ENCODE results near the gene CTR9.
"Not testable (repeated sequence)": the region's sequence is repeated elsewhere in the genome, so short reads cannot be mapped to it uniquely, and the experiment has no call there.

Gene CTR9

GRCh38 chr11:10807493-10808234, 56.6 kb downstream of the CTR9 start:
- no peak for DNase-seq (ENCODE audit: low read depth, low spot score)
- H3K4me3 ChIP-seq (ENCODE audit: low read length): peak overlapping the region; percentile 67

- H3K4me3 ChIP-seq (ENCODE audit: low read length): peak overlapping the region; percentile 67
- DNase-seq (ENCODE audit: low read depth, low spot score): no peak
These were observed 57.1 kb downstream of the CTR9 start for GRCh38 chr11:10808235-10808552.

GRCh38 chr11:10808553-10809372, 57.7 kb downstream of the CTR9 start, which contains the start of gene EIF4G2:
Gene EIF4G2, minus strand, starts transcription at chr11:10808926.
- peak within 1 kb of the TSS; percentile 67 for H3K4me3 ChIP-seq (ENCODE audit: low read length)

GRCh38 chr11:10809373-10810160, 58.5 kb downstream of the CTR9 start:
- DNase-seq (ENCODE audit: low read depth, low spot score): no peak
- H3K4me3 ChIP-seq (ENCODE audit: low read length): peak overlapping the region; percentile 67

More at GRCh38 chr11:10808553-10809372, 57.7 kb downstream of the CTR9 start, which contains the start of gene EIF4G2:
- DNase-seq (ENCODE audit: low read depth, low spot score): peak; percentile 98

GRCh38 chr11:10813945-10814344, 62.9 kb downstream of the CTR9 start:
- no peak for DNase-seq (ENCODE audit: low read depth, low spot score)
- H3K4me3 ChIP-seq (ENCODE audit: low read length): no peak overlapping the region

- no peak for DNase-seq (ENCODE audit: low read depth, low spot score)
- H3K4me3 ChIP-seq (ENCODE audit: low read length): no peak overlapping the region
These were observed 67.5 kb downstream of the CTR9 start for GRCh38 chr11:10818594-10818993.

- not testable (repeated sequence) for H3K4me3 ChIP-seq (ENCODE audit: low read length); DNase-seq (ENCODE audit: low read depth, low spot score)
These were observed 71.4 kb downstream of the CTR9 start for GRCh38 chr11:10822491-10822890.

GRCh38 chr11:10823152-10823579, 72.1 kb downstream of the CTR9 start:
- no peak overlapping the region for H3K4me3 ChIP-seq (ENCODE audit: low read length)
- no peak for DNase-seq (ENCODE audit: low read depth, low spot score)

GRCh38 chr11:10824888-10825287, 73.8 kb downstream of the CTR9 start:
- no peak overlapping the region for H3K4me3 ChIP-seq (ENCODE audit: low read length)
- DNase-seq (ENCODE audit: low read depth, low spot score): no peak

GRCh38 chr11:10828402-10828801, 77.4 kb downstream of the CTR9 start:
- no peak for DNase-seq (ENCODE audit: low read depth, low spot score)
- H3K4me3 ChIP-seq (ENCODE audit: low read length): no peak overlapping the region

GRCh38 chr11:10829139-10829538, 78.1 kb downstream of the CTR9 start:
- no peak for DNase-seq (ENCODE audit: low read depth, low spot score)
- H3K4me3 ChIP-seq (ENCODE audit: low read length): no peak overlapping the region
